Panc1 (cell line): Measurements from ENCODE around the gene EHMT2. TPM values are rescaled to one million over a fixed set of nuclear protein-coding genes. Genes with fewer than 3 reads are reported as not detected.

ENCODE experiments used
- ATAC-seq: fragments of 200-7000 bp; cut with Tn5 transposase; 2 replicates; pipeline ENCODE4 v1.9.1; 2020; ENCODE audit warnings: mild to moderate bottlenecking, moderate library complexity
- BruUV-seq: library from RNA; stranded (reverse); fragments of 400-500 nt; replicated peaks from 2 replicates; lab custom pipeline; 2021; lab: Mats Ljungman, UMichigan
- CTCF ChIA-PET: fragments of 300-600 bp; sonication (Branson Sonifier 250); formaldehyde crosslinking; loops from one replicate; lab custom pipeline; 2022; ENCODE audit warnings: antibody characterized with exemption; lab: Charles Lee
- POLR2A ChIA-PET: fragments of 300-600 bp; sonication (Branson Sonifier 250); formaldehyde crosslinking; loops from one replicate; lab custom pipeline; 2022; ENCODE audit warnings: antibody characterized with exemption; lab: Charles Lee
- DNase-seq: peaks from one replicate; pipeline ENCODE4 v3.0.0-alpha.2; 2010; ENCODE audit warnings: low read depth, low spot score
- H3K27ac ChIP-seq: 2 replicates; pipeline ENCODE4 v1.5.1; 2011; ENCODE audit warnings: mild to moderate bottlenecking, low read length, inconsistent platforms
- H3K27me3 ChIP-seq: fragments of 200-500 bp; sonication (Bioruptor generic); 2 replicates; pipeline ENCODE4 v1.6.0; 2014; ENCODE audit warnings: low read length, inconsistent platforms; ENCODE audit not compliant: control insufficient read depth, insufficient read depth
- H3K36me3 ChIP-seq: fragments of 200-500 bp; sonication (Bioruptor generic); 2 replicates; pipeline ENCODE4 v1.5.1; 2014; ENCODE audit warnings: inconsistent platforms, mild to moderate bottlenecking, low read length, moderate library complexity; ENCODE audit not compliant: control insufficient read depth, insufficient read depth
- H3K4me1 ChIP-seq: 2 replicates; pipeline ENCODE4 v1.5.1; 2011; ENCODE audit warnings: inconsistent platforms, mild to moderate bottlenecking, low read length, moderate library complexity; ENCODE audit not compliant: control insufficient read depth, insufficient read depth
- H3K4me3 ChIP-seq, 2 experiments: 2 replicates each; pipeline ENCODE4 v1.5.1; 2011 to 2012; ENCODE audit warnings: low read depth in 2 of 2, low read length in 2 of 2, mild to moderate bottlenecking in 2 of 2, inconsistent platforms in 1 of 2, moderate library complexity in 1 of 2
- H3K9me3 ChIP-seq: fragments of 200-500 bp; sonication (Bioruptor generic); 2 replicates; pipeline ENCODE4 v1.5.1; 2014; ENCODE audit warnings: low read depth, mild to moderate bottlenecking, inconsistent platforms, low read length, moderate library complexity; ENCODE audit not compliant: control insufficient read depth, insufficient read depth
- CTCF ChIP-seq: fragments of 450-650 bp; IDR thresholded peaks from 2 replicates; pipeline ENCODE4 v1.5.1; 2017; ENCODE audit warnings: mild to moderate bottlenecking
- POLR2AphosphoS5 ChIP-seq: IDR thresholded peaks from 2 replicates; pipeline ENCODE4 v1.6.1; 2012; ENCODE audit warnings: mild to moderate bottlenecking, low read depth, low read length, moderate library complexity
- REST ChIP-seq, 2 experiments: IDR thresholded peaks; 2 replicates each; pipeline ENCODE4 v1.6.1; 2011 to 2012; ENCODE audit warnings: low read depth in 2 of 2, control low read depth in 1 of 2, low read length in 1 of 2, mild to moderate bottlenecking in 1 of 2, moderate library complexity in 1 of 2; ENCODE audit not compliant: insufficient read depth in 1 of 2
- SIN3A ChIP-seq: IDR thresholded peaks from 2 replicates; pipeline ENCODE4 v1.6.1; 2012; ENCODE audit warnings: low read depth, mild to moderate bottlenecking, low read length, moderate library complexity, borderline replicate concordance; ENCODE audit not compliant: insufficient read depth
- TCF7L2 ChIP-seq: IDR thresholded peaks from 2 replicates; pipeline ENCODE4 v1.6.1; 2011; ENCODE audit warnings: mild to moderate bottlenecking, low read depth, low read length, inconsistent platforms
- in situ Hi-C: cut with HindIII; loops from 2 replicates; pipeline ENCODE4 v1.10.0; 2016; ENCODE audit warnings: low sequenced_read_pairs, low pct_unique_long_range_greater_than_20kb
- intact Hi-C: fragments of 100-400 bp; cut with micrococcal nuclease; formaldehyde crosslinking; loops from one replicate; pipeline ENCODE4 v1.10.0; 2022; ENCODE audit not compliant: unreplicated experiment
- total RNA-seq: library from RNA; stranded (reverse); gene quantifications from one replicate; pipeline ENCODE4 v1.2.1, GENCODE V29; 2021; ENCODE audit not compliant: unreplicated experiment

The EHMT2 gene
- total RNA-seq, 1 experiment from 2014 or later: 60.4 TPM

DNA sequence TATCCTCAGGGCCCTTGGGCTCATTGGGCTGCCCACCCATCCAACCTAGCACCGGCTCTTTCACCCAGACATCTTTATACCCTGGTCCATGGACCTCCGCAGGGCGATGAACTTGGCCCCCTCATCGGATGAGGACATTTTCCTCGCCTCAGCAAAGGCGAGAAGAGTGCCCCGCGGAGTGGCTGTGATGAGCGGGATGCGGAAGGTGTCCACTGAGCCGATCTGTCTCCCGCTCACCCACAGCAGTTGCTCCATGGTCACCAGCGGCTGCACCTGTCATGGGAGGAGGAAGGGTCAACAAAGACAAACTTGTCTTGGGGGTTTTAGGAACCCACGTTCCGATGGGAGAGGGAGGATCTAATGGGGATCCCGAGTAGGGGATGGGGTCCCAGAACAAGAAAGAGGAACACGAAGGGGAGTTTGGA lies 35.6 kb downstream of the EHMT2 start:
- no peaks in the 10 kb centered on the region for H3K9me3 ChIP-seq
- ChIA-PET CTCF (no interaction called here), POLR2A (no interaction called here)
- in situ Hi-C loops: no loop called here
- intact Hi-C loops: no loop called here
- TF ChIP-seq CTCF (no peak), TCF7L2 (no peak), POLR2AphosphoS5 (no peak)
- ATAC-seq (no peak), DNase-seq (no peak)
- peaks cover 26% of the 10 kb centered on the region for H3K4me1 ChIP-seq
- BruUV-seq: no TSS peak
- H3K36me3 ChIP-seq: no peaks in the 10 kb centered on the region; the same call in 1 of the 2 replicates
- peak overlapping the region; percentile 82 for H3K27ac ChIP-seq
- no peaks in the 10 kb centered on the region for H3K27me3 ChIP-seq
- peak overlapping the region; percentile 62 to 65 for H3K4me3 ChIP-seq

- ATAC-seq: no peak
- Histone ChIP-seq H3K9me3 (no peaks in the 10 kb centered on the region), H3K27me3 (no peaks in the 10 kb centered on the region), H3K36me3 (no peaks in the 10 kb centered on the region; the same call in 1 of the 2 replicates), H3K4me1 (peaks cover 25% of the 10 kb centered on the region), H3K27ac (0 out of 2 replicates have a peak overlapping the region, but pooled peaks have one; percentile 19), H3K4me3 (peak overlapping the region in 1 of 2 experiments; percentile 62; a peak in 1 of 4 replicates)
- POLR2A ChIA-PET: no interaction called here
- intact Hi-C loops: no loop called here
- TF ChIP-seq POLR2AphosphoS5 (no peak), REST (IDR thresholded peaks at IDR 0.05; ENCODE audit: insufficient read depth in 1 of 2, low read depth in 2 of 2, low read length in 1 of 2) (no peak), SIN3A (no peak), TCF7L2 (no peak), CTCF (no peak)
- CTCF ChIA-PET: no interaction called here
- in situ Hi-C loops: no loop called here
- no peak for DNase-seq
- no TSS peak for BruUV-seq
Observed at GRCh38 chr6:31861150-31861549, 36.3 kb downstream of the EHMT2 start.
